ENCODE results near the gene C11orf86. TPM values are rescaled to one million over a fixed set of nuclear protein-coding genes. Genes with fewer than 3 reads are reported as not detected.
A peak's percentile ranks its signal among the peaks of the same experiment; 100 is the strongest.
"Not testable (repeated sequence)": the region's sequence is repeated elsewhere in the genome, so short reads cannot be mapped to it uniquely, and the experiment has no call there.

C11orf86 gene
- total RNA-seq, 2 experiments from 2014 or later: not detected

GRCh38 chr11:66957971-66958231 lies 17.2 kb upstream of the C11orf86 start:
- POLR2A ChIA-PET: interaction anchor here (1.2 kb wide), 1 partner anchor 12 kb away, joined by 3 read pairs; no protein-coding TSS in a partner anchor
- Mint-ChIP-seq H3K4me3 (peak overlapping the region; percentile 69), H3K27me3 (peaks cover 1% of the 10 kb centered on the region), H3K4me1 (ENCODE audit: low read depth) (peaks cover 20% of the 10 kb centered on the region), H3K27ac (no peak overlapping the region), H3K36me3 (ENCODE audit: low read depth) (no peaks in the 10 kb centered on the region), H3K9me3 (no peaks in the 10 kb centered on the region)
- intact Hi-C loops (cut with micrococcal nuclease): no loop called here
- DNase-seq: no peak
- CTCF ChIA-PET: interaction anchor here (0.7 to 1.1 kb wide), 2 partner anchors 9 to 18 kb away, joined by 3 to 4 read pairs; no protein-coding TSS in a partner anchor
- ATAC-seq: peak; percentile 25
- no peak for TF ChIP-seq CTCF (IDR thresholded peaks at IDR 0.05)

- TF ChIP-seq CTCF (IDR thresholded peaks at IDR 0.05): no peak
- Mint-ChIP-seq H3K9me3 (no peaks in the 10 kb centered on the region), H3K27ac (peak within 1 kb of the TSS; percentile 78), H3K27me3 (peaks cover 1% of the 10 kb centered on the region), H3K4me1 (ENCODE audit: low read depth) (peaks cover 20% of the 10 kb centered on the region), H3K36me3 (ENCODE audit: low read depth) (no peaks in the 10 kb centered on the region), H3K4me3 (peak within 1 kb of the TSS; percentile 69)
- intact Hi-C loops (cut with micrococcal nuclease): no loop called here
- DNase-seq: peak; percentile 99
- ATAC-seq: peak; percentile 98
- ChIA-PET CTCF (interaction anchor here (0.7 to 1.7 kb wide), 4 partner anchors 11 to 262 kb away, joined by 3 to 7 read pairs (median 3); no protein-coding TSS in a partner anchor), POLR2A (interaction anchor here (0.8 to 2.3 kb wide), 6 partner anchors 12 to 65 kb away, joined by 3 to 11 read pairs (median 3); no protein-coding TSS in a partner anchor)
Measured at GRCh38 chr11:66958232-66958955, 16.7 kb upstream of the C11orf86 start, which contains the start of gene PC. Gene PC, minus strand, starts transcription at chr11:66958383. Its CDS starts 86,224 bp downstream, at chr11:66872159.

- H3K27me3 Mint-ChIP-seq: peaks cover 1% of the 10 kb centered on the region
- no peaks in the 10 kb centered on the region for H3K9me3 Mint-ChIP-seq
- DNase-seq (no peak), ATAC-seq (peak; percentile 3)
- peak overlapping the region; percentile 78 for H3K27ac Mint-ChIP-seq
- peak overlapping the region; percentile 69 for H3K4me3 Mint-ChIP-seq
- intact Hi-C loops (cut with micrococcal nuclease): no loop called here
- ChIA-PET POLR2A (interaction anchor here (0.8 to 2.3 kb wide), 6 partner anchors 11 to 65 kb away, joined by 3 to 11 read pairs (median 3); no protein-coding TSS in a partner anchor), CTCF (interaction anchor here (0.9 to 1.7 kb wide), 3 partner anchors 11 to 263 kb away, joined by 3 to 7 read pairs (median 3); no protein-coding TSS in a partner anchor)
- H3K4me1 Mint-ChIP-seq (ENCODE audit: low read depth): peaks cover 20% of the 10 kb centered on the region
- no peak for TF ChIP-seq CTCF (IDR thresholded peaks at IDR 0.05)
- no peaks in the 10 kb centered on the region for H3K36me3 Mint-ChIP-seq (ENCODE audit: low read depth)
Measured at GRCh38 chr11:66958956-66959274, 16.2 kb upstream of the C11orf86 start.

- H3K27ac Mint-ChIP-seq; H3K4me3 Mint-ChIP-seq; CTCF ChIA-PET; H3K27me3 Mint-ChIP-seq; POLR2A ChIA-PET; intact Hi-C loops (cut with micrococcal nuclease); ATAC-seq; H3K9me3 Mint-ChIP-seq; DNase-seq; H3K36me3 Mint-ChIP-seq (ENCODE audit: low read depth): not testable (repeated sequence)
- H3K4me1 Mint-ChIP-seq (ENCODE audit: low read depth): peaks cover 18% of the 10 kb centered on the region
Measured at GRCh38 chr11:66961691-66962213, 13.4 kb upstream of the C11orf86 start.

GRCh38 chr11:66962247-66962646 lies 12.9 kb upstream of the C11orf86 start:
- no peak for TF ChIP-seq CTCF (IDR thresholded peaks at IDR 0.05)
- H3K27ac Mint-ChIP-seq: no peak overlapping the region
- no peak for ATAC-seq
- intact Hi-C loops (cut with micrococcal nuclease): no loop called here
- DNase-seq: no peak
- no peaks in the 10 kb centered on the region for H3K9me3 Mint-ChIP-seq
- H3K4me1 Mint-ChIP-seq (ENCODE audit: low read depth): peaks cover 15% of the 10 kb centered on the region
- POLR2A ChIA-PET: no interaction called here
- CTCF ChIA-PET: no interaction called here
- no peaks in the 10 kb centered on the region for H3K36me3 Mint-ChIP-seq (ENCODE audit: low read depth)
- peaks cover 3% of the 10 kb centered on the region for H3K27me3 Mint-ChIP-seq
- H3K4me3 Mint-ChIP-seq: no peak overlapping the region
